ENCODE measurements around the gene SLC22A15.

Gene SLC22A15

GRCh38 chr1:116087628-116088027, 111.3 kb downstream of the SLC22A15 start:
- CTCF ChIA-PET = no interaction called here
- POLR2A ChIA-PET = no interaction called here

GRCh38 chr1:116089870-116090269, 113.6 kb downstream of the SLC22A15 start:
- TF ChIP-seq, protein P1, sequence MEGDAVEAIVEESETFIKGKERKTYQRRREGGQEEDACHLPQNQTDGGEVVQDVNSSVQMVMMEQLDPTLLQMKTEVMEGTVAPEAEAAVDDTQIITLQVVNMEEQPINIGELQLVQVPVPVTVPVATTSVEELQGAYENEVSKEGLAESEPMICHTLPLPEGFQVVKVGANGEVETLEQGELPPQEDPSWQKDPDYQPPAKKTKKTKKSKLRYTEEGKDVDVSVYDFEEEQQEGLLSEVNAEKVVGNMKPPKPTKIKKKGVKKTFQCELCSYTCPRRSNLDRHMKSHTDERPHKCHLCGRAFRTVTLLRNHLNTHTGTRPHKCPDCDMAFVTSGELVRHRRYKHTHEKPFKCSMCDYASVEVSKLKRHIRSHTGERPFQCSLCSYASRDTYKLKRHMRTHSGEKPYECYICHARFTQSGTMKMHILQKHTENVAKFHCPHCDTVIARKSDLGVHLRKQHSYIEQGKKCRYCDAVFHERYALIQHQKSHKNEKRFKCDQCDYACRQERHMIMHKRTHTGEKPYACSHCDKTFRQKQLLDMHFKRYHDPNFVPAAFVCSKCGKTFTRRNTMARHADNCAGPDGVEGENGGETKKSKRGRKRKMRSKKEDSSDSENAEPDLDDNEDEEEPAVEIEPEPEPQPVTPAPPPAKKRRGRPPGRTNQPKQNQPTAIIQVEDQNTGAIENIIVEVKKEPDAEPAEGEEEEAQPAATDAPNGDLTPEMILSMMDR (IDR thresholded peaks at IDR 0.05; ENCODE audit: insufficient read depth, low read length, missing control alignments) = no peak
- ChIA-PET CTCF (no interaction called here), POLR2A (no interaction called here)
- H3K4me3 ChIP-seq (ENCODE audit: low read depth, low read length) = no peak overlapping the region
- no peak for DNase-seq (ENCODE audit: low read depth, low spot score)

More at GRCh38 chr1:116087628-116088027, 111.3 kb downstream of the SLC22A15 start:
- TF ChIP-seq, protein P1 (IDR thresholded peaks at IDR 0.05; ENCODE audit: insufficient read depth, low read length, missing control alignments) = no peak
- no peak for DNase-seq (ENCODE audit: low read depth, low spot score)
- H3K4me3 ChIP-seq (ENCODE audit: low read depth, low read length) = no peak overlapping the region

DNA sequence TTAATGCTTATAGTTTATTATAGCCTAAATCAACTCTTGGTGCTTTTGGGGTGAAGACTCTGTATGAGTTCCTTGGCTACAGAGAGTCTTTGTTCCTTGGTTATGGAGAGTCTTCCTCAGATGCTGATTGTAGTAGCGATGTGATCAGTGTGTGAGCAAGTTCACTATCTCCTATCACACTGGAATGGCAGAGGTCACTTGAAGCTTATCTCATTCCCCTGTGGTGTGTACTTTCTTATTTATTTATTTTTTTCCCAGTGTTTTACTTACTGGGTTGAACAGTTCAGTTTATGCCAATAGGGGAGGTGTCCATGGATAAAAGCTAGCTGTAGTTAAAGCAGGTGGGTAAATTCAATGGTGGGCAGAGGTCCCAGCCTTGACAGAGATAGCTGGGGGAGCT, 114.8 kb downstream of the SLC22A15 start:
- ChIA-PET POLR2A (no interaction called here), CTCF (no interaction called here)
- TF ChIP-seq, protein P1 (IDR thresholded peaks at IDR 0.05; ENCODE audit: insufficient read depth, low read length, missing control alignments) = no peak
- H3K4me3 ChIP-seq (ENCODE audit: low read depth, low read length) = no peak overlapping the region
- no peak for DNase-seq (ENCODE audit: low read depth, low spot score)

DNA sequence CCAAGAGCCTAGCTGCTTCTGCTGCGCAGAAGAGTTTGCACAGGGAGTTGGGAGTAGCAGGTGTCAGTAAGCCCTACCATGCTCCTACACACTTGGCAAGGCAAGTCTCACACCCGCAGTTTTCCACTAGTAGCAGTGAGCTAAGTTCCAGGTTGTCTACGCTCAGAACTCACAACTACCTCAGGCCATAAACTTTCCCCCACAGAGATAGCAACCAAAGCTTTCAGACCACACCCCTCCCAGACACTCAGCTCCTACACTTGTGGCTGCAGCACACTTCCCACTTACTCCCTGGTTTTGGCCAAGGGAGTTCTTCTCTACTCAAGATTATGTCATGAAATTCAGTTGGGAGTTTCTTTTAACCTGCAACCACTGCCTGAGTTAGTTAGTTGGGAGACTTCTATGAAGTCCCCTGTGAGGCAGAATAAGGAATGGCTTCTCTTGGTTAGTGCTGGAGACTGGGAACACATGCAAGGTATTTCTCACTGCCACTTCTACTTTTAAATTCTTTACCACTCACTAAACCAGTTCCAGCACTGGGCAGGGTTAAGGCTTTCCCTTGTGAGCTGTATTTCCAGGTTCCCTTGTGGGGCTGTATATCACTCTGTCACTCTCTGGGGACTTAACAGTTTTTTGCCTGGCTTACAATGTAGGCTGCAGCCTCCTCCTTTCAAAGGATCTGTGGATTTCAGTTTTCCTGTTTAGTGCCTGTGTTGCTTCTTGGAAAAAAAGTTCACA, 116.6 kb downstream of the SLC22A15 start:
- H3K4me3 ChIP-seq (ENCODE audit: low read depth, low read length) = no peak overlapping the region
- CTCF ChIA-PET = no interaction called here
- POLR2A ChIA-PET = no interaction called here
- TF ChIP-seq, protein P1 (IDR thresholded peaks at IDR 0.05; ENCODE audit: insufficient read depth, low read length, missing control alignments) = no peak
- no peak for DNase-seq (ENCODE audit: low read depth, low spot score)

- POLR2A ChIA-PET = no interaction called here
- TF ChIP-seq, protein P1 (IDR thresholded peaks at IDR 0.05; ENCODE audit: insufficient read depth, low read length, missing control alignments) = no peak
- CTCF ChIA-PET = no interaction called here
- no peak for DNase-seq (ENCODE audit: low read depth, low spot score)
- H3K4me3 ChIP-seq (ENCODE audit: low read depth, low read length) = no peak overlapping the region
Observed at GRCh38 chr1:116095027-116095426, 118.7 kb downstream of the SLC22A15 start.

DNA sequence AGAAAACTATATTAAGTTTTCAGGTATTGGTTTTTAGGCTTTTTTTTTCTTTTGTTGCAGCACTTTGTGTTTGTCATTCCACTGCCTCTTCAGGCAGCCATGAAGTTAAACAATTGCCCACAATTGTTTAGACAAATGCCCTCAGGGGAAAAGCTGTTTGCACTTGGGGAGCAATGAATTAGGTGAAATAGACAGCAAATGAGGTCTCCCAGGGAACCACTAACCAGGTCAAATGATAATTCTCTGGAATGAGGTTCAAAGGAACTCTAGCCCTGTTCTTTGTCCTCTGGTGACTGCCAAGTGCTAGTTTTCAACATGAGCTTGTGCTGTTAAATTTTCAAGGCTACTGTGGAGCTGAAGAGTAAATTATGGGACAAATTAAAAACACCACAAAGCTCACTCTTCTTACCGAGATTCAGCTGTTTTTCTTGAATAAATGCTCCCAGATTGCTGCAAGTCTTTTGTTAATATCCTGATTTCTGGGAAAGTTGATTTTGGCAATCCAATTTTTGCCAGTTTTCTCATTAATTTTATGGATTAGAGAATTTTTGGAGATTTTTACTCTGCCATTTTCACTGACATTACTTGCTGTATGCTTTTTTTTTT, 119.8 kb downstream of the SLC22A15 start:
- no peak for DNase-seq (ENCODE audit: low read depth, low spot score)
- POLR2A ChIA-PET = no interaction called here
- H3K4me3 ChIP-seq (ENCODE audit: low read depth, low read length) = no peak overlapping the region
- CTCF ChIA-PET = interaction anchor here (1.2 to 1.4 kb wide), 2 partner anchors 56 to 403 kb away, joined by 3 read pairs; no protein-coding TSS in a partner anchor
- TF ChIP-seq, protein P1 (IDR thresholded peaks at IDR 0.05; ENCODE audit: insufficient read depth, low read length, missing control alignments) = no peak

Data from AG04449 (cell line).